H9 (cell line): ENCODE results near the gene XPNPEP2. TPM values are rescaled to one million over a fixed set of nuclear protein-coding genes. Genes with fewer than 3 reads are reported as not detected.

ENCODE experiments used
- DNase-seq: peaks from one replicate; pipeline ENCODE4 v3.0.0-alpha.2; 2017
- H2AFZ ChIP-seq: one replicate; pipeline ENCODE4 v1.6.1; 2013; ENCODE audit warnings: mild to moderate bottlenecking, low read length, control low read depth, moderate library complexity
- H2AK5ac ChIP-seq: 2 replicates; pipeline ENCODE4 v1.6.1; 2013; ENCODE audit warnings: low read length, control low read depth, mixed read lengths; ENCODE audit not compliant: insufficient read length
- H2BK120ac ChIP-seq: one replicate; pipeline ENCODE4 v1.6.1; 2013; ENCODE audit warnings: low read depth, mild to moderate bottlenecking, low read length, control low read depth, inconsistent platforms; ENCODE audit not compliant: poor library complexity, severe bottlenecking
- H2BK12ac ChIP-seq: 2 replicates; pipeline ENCODE4 v1.6.1; 2013; ENCODE audit warnings: low read length, control low read depth, mixed read lengths, low read depth; ENCODE audit not compliant: insufficient read length
- H2BK15ac ChIP-seq: 2 replicates; pipeline ENCODE4 v1.6.1; 2013; ENCODE audit warnings: low read depth, low read length, control low read depth
- H2BK20ac ChIP-seq: one replicate; pipeline ENCODE4 v1.6.1; 2013; ENCODE audit warnings: low read depth, mild to moderate bottlenecking, low read length, control low read depth, inconsistent platforms; ENCODE audit not compliant: poor library complexity, severe bottlenecking
- H2BK5ac ChIP-seq: 2 replicates; pipeline ENCODE4 v1.6.1; 2013; ENCODE audit warnings: low read length, control low read depth, mixed read lengths; ENCODE audit not compliant: insufficient read length
- H3K14ac ChIP-seq: 2 replicates; pipeline ENCODE4 v1.6.1; 2013; ENCODE audit warnings: low read length, control low read depth; ENCODE audit not compliant: insufficient read depth
- H3K18ac ChIP-seq: 2 replicates; pipeline ENCODE4 v1.6.1; 2013; ENCODE audit warnings: low read depth, mild to moderate bottlenecking, mixed read lengths, low read length, control low read depth; ENCODE audit not compliant: insufficient read length
- H3K23ac ChIP-seq: 2 replicates; pipeline ENCODE4 v1.6.1; 2013; ENCODE audit warnings: low read length, control low read depth, mixed read lengths, low read depth; ENCODE audit not compliant: insufficient read length
- H3K23me2 ChIP-seq: 2 replicates; pipeline ENCODE4 v1.6.1; 2013; ENCODE audit warnings: low read depth, mild to moderate bottlenecking, mixed read lengths, low read length, control low read depth; ENCODE audit not compliant: insufficient read length, poor library complexity, severe bottlenecking
- H3K27ac ChIP-seq: 2 replicates; pipeline ENCODE4 v1.5.1; 2013; ENCODE audit warnings: low read length, control low read depth, mixed read lengths, low read depth; ENCODE audit not compliant: insufficient read length
- H3K27me3 ChIP-seq: 2 replicates; pipeline ENCODE4 v1.6.1; 2013; ENCODE audit warnings: low read length, control low read depth, inconsistent platforms; ENCODE audit not compliant: insufficient read depth
- H3K4ac ChIP-seq: 2 replicates; pipeline ENCODE4 v1.6.1; 2013; ENCODE audit warnings: low read depth, mild to moderate bottlenecking, control low read depth, inconsistent platforms, low read length, moderate library complexity
- H3K4me1 ChIP-seq: 2 replicates; pipeline ENCODE4 v1.6.1; 2013; ENCODE audit warnings: low read length, control low read depth, inconsistent platforms; ENCODE audit not compliant: insufficient read depth
- H3K4me2 ChIP-seq: 2 replicates; pipeline ENCODE4 v1.6.1; 2013; ENCODE audit warnings: low read length, control low read depth, mixed read lengths; ENCODE audit not compliant: insufficient read length, insufficient read depth
- H3K56ac ChIP-seq: 2 replicates; pipeline ENCODE4 v1.6.1; 2013; ENCODE audit warnings: low read depth, mild to moderate bottlenecking, mixed read lengths, low read length, control low read depth; ENCODE audit not compliant: insufficient read length
- H3K79me1 ChIP-seq: 2 replicates; pipeline ENCODE4 v1.6.1; 2013; ENCODE audit warnings: low read depth, mild to moderate bottlenecking, moderate library complexity, low read length, control low read depth, inconsistent platforms; ENCODE audit not compliant: insufficient read depth, poor library complexity, severe bottlenecking
- H3K79me2 ChIP-seq: 2 replicates; pipeline ENCODE4 v1.6.1; 2013; ENCODE audit warnings: low read length, control low read depth, inconsistent platforms; ENCODE audit not compliant: insufficient read depth
- H3K9ac ChIP-seq: 2 replicates; pipeline ENCODE4 v1.6.1; 2013; ENCODE audit warnings: low read length, control low read depth, mixed read lengths; ENCODE audit not compliant: insufficient read length; ENCODE audit errors: extremely low read depth
- H3K9me3 ChIP-seq: one replicate; pipeline ENCODE4 v1.6.1; 2013; ENCODE audit warnings: low read depth, low read length, inconsistent platforms; ENCODE audit not compliant: control insufficient read depth
- H3T11ph ChIP-seq: one replicate; pipeline ENCODE4 v1.6.1; 2013; ENCODE audit warnings: mild to moderate bottlenecking, low read length, control low read depth, inconsistent platforms
- H4K20me1 ChIP-seq: one replicate; pipeline ENCODE4 v1.6.1; 2013; ENCODE audit not compliant: control insufficient read depth, insufficient read length, insufficient read depth
- H4K5ac ChIP-seq: 2 replicates; pipeline ENCODE4 v1.6.1; 2013; ENCODE audit warnings: low read depth, mild to moderate bottlenecking, mixed read lengths, low read length, control low read depth; ENCODE audit not compliant: insufficient read length
- H4K8ac ChIP-seq: replicated peaks from 2 replicates; pipeline ENCODE4 v1.6.1; 2013; ENCODE audit warnings: low read length, control low read depth, mixed read lengths, low read depth; ENCODE audit not compliant: insufficient read length
- H4K91ac ChIP-seq: 2 replicates; pipeline ENCODE4 v1.6.1; 2013; ENCODE audit warnings: low read depth, mild to moderate bottlenecking, moderate library complexity, mixed read lengths, low read length, control low read depth; ENCODE audit not compliant: insufficient read length
- H3K27ac Mint-ChIP-seq, 3 experiments: 2 replicates in 2 of 3; 3 replicates in 1 of 3; pipeline ENCODE4 v1.8.0; 2020 to 2021; ENCODE audit warnings: mixed read lengths in 3 of 3, mild to moderate bottlenecking in 1 of 3, moderate library complexity in 1 of 3
- H3K27me3 Mint-ChIP-seq: 2 replicates; pipeline ENCODE4 v1.8.0; 2021; ENCODE audit warnings: low read depth, mild to moderate bottlenecking, moderate library complexity, mixed read lengths
- H3K36me3 Mint-ChIP-seq, 3 experiments: 2 replicates in 2 of 3; 3 replicates in 1 of 3; pipeline ENCODE4 v1.8.0; 2020 to 2021; ENCODE audit warnings: low read depth in 3 of 3, mixed read lengths in 3 of 3; ENCODE audit not compliant: insufficient read depth in 1 of 3
- H3K4me1 Mint-ChIP-seq, 2 experiments: 2 replicates each; pipeline ENCODE4 v1.8.0; 2020; ENCODE audit warnings: mixed read lengths in 2 of 2
- H3K4me3 Mint-ChIP-seq, 2 experiments: 2 replicates in 1 of 2; 3 replicates in 1 of 2; pipeline ENCODE4 v1.8.0; 2020 to 2021; ENCODE audit warnings: mild to moderate bottlenecking in 2 of 2, mixed read lengths in 2 of 2, moderate library complexity in 1 of 2
- H3K9me3 Mint-ChIP-seq, 2 experiments: 2 replicates in 1 of 2; 3 replicates in 1 of 2; pipeline ENCODE4 v1.8.0; 2020; ENCODE audit warnings: mild to moderate bottlenecking in 2 of 2, mixed read lengths in 2 of 2, moderate library complexity in 1 of 2
- WGBS: extraction: QIAGEN DNeasy Blood & Tissue Kit; methylation state at CpG from one replicate; pipeline ENCODE4 v1.1.7; 2013; ENCODE audit warnings: missing lambda C conversion rate, low lambda C conversion rate, mixed read lengths; ENCODE audit not compliant: insufficient read length; ENCODE audit errors: extremely low coverage; 5-methylcytosine and 5-hydroxymethylcytosine counted together
- total RNA-seq: library from RNA; stranded (reverse); gene quantifications from 2 replicates; pipeline ENCODE4 v1.2.1, GENCODE V29; 2021
- TF ChIP-seq, protein P1 (sequence below): fragments of 200-600 bp; sonication (generic); conservative IDR thresholded peaks from 3 replicates; pipeline ENCODE4 v1.8.0; 2021; ENCODE audit warnings: antibody characterized with exemption, mild to moderate bottlenecking

The XPNPEP2 gene
- total RNA-seq, 1 experiment from 2014 or later: 0.11 TPM

DNA sequence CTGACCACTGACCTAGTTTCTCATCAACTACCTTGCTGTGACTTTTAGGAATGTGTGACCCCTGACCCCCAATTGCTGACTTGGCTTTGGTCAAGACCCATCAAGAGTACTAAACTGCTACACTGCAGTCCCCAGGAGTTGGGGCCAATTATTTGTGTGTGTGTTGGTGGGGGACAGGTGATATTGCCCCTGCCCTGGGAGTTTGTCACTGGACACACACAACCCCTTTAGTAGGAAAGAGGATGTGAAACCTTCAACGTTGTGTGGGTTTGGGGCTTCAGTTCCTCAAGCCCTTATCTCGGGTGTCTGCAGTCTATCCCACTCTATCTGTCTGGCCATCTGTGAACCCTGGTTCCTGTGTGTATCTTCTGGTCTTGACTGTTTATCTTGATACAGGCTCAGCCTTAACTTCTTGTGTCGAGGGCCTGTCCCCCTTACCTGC lies 47.5 kb downstream of the XPNPEP2 start:
- Histone ChIP-seq H2BK120ac (no peak overlapping the region), H2BK5ac (no peak overlapping the region), H2BK15ac (no peak overlapping the region), H3K4me1 (no peaks in the 10 kb centered on the region; the same call in 1 of the 2 replicates), H3K14ac (no peak overlapping the region), H2BK20ac (no peak overlapping the region), H4K20me1 (no peaks in the 10 kb centered on the region), H4K5ac (no peak overlapping the region), H3K27ac (no peak overlapping the region), H2BK12ac (no peak overlapping the region), H3T11ph (no peak overlapping the region), H2AK5ac (no peak overlapping the region), H3K4ac (no peak overlapping the region), H3K79me2 (no peaks in the 10 kb centered on the region), H4K8ac (no peak overlapping the region), H3K23ac (no peak overlapping the region), H2AFZ (no peak overlapping the region), H3K4me2 (no peak overlapping the region), H3K56ac (no peak overlapping the region), H3K79me1 (no peaks in the 10 kb centered on the region), H3K9ac (no peak overlapping the region), H3K23me2 (no peaks in the 10 kb centered on the region), H3K27me3 (no peaks in the 10 kb centered on the region), H3K9me3 (no peaks in the 10 kb centered on the region), H4K91ac (no peak overlapping the region), H3K18ac (no peak overlapping the region)
- Mint-ChIP-seq H3K4me3 (no peak overlapping the region), H3K27me3 (peaks cover 9% of the 10 kb centered on the region), H3K27ac (no peak overlapping the region), H3K36me3 (peaks cover 0 to 6% (median 0%) of the 10 kb centered on the region in 3 experiments; a peak in 1 of 7 replicates), H3K9me3 (peaks cover 0 to 51% of the 10 kb centered on the region in 2 experiments; a peak in 2 of 5 replicates), H3K4me1 (no peaks in the 10 kb centered on the region; a peak in 1 of 4 replicates)
- no CpG with 5 or more reads among the region's 3 CpGs for WGBS
- no peak for DNase-seq
- TF ChIP-seq, protein P1, sequence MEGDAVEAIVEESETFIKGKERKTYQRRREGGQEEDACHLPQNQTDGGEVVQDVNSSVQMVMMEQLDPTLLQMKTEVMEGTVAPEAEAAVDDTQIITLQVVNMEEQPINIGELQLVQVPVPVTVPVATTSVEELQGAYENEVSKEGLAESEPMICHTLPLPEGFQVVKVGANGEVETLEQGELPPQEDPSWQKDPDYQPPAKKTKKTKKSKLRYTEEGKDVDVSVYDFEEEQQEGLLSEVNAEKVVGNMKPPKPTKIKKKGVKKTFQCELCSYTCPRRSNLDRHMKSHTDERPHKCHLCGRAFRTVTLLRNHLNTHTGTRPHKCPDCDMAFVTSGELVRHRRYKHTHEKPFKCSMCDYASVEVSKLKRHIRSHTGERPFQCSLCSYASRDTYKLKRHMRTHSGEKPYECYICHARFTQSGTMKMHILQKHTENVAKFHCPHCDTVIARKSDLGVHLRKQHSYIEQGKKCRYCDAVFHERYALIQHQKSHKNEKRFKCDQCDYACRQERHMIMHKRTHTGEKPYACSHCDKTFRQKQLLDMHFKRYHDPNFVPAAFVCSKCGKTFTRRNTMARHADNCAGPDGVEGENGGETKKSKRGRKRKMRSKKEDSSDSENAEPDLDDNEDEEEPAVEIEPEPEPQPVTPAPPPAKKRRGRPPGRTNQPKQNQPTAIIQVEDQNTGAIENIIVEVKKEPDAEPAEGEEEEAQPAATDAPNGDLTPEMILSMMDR: no peak
